GM12878 (cell line): Measurements from ENCODE around the gene IRF6. TPM values are rescaled to one million over a fixed set of nuclear protein-coding genes. Genes with fewer than 3 reads are reported as not detected.

ENCODE experiments used
- ATAC-seq: fragments of 200-7000 bp; cut with Tn5 transposase; 3 replicates; pipeline ENCODE4 v1.9.1; 2020; ENCODE audit warnings: mild to moderate bottlenecking, moderate library complexity
- BruUV-seq: library from RNA; stranded (reverse); fragments of 400-500 nt; replicated peaks from 2 replicates; lab custom pipeline; 2021; lab: Mats Ljungman, UMichigan
- CTCF ChIA-PET: fragments of 300-600 bp; sonication (Branson Sonifier 250); formaldehyde crosslinking; extraction: SDS; loops from one replicate; lab custom pipeline; 2021; ENCODE audit warnings: inconsistent platforms; lab: Yijun Ruan, JAX
- POLR2A ChIA-PET: fragments of 350-600 bp; formaldehyde crosslinking; extraction: SDS; loops from one replicate; lab custom pipeline; 2021; ENCODE audit warnings: inconsistent platforms; lab: Charles Lee
- RAD21 ChIA-PET: fragments of 300-600 bp; sonication (Branson Sonifier 250); formaldehyde crosslinking; loops from one replicate; lab custom pipeline; 2023; ENCODE audit warnings: antibody characterized with exemption; ENCODE audit not compliant: unreplicated experiment; lab: Charles Lee
- SMC1A ChIA-PET: fragments of 300-600 bp; sonication (Branson Sonifier 250); formaldehyde crosslinking; loops from one replicate; lab custom pipeline; 2023; ENCODE audit not compliant: unreplicated experiment, uncharacterized antibody; lab: Charles Lee
- DNase-seq: peaks from one replicate; pipeline ENCODE4 v3.0.0-alpha.2; 2011; ENCODE audit warnings: low read depth, low spot score
- FAIRE-seq: peaks from 3 replicates; lab custom pipeline; 2011; peaks lifted over from hg19 to GRCh38; lab: Jason Lieb, UNC
- H2AFZ ChIP-seq: 2 replicates; pipeline ENCODE4 v1.6.0; 2011; ENCODE audit warnings: low read depth, low read length, control low read depth; ENCODE audit not compliant: control insufficient read depth
- H3K27ac ChIP-seq: 2 replicates; pipeline ENCODE4 v1.5.1; 2011; ENCODE audit warnings: control low read depth; ENCODE audit not compliant: control insufficient read depth, insufficient read depth
- H3K27me3 ChIP-seq, 2 experiments: replicated peaks in 1 of 2; 2 replicates each; pipeline versions ENCODE4 v1.6.0 to v1.6.1; 2011; ENCODE audit warnings: low read length in 1 of 2; ENCODE audit not compliant: control insufficient read depth in 2 of 2, insufficient read depth in 2 of 2
- H3K36me3 ChIP-seq, 2 experiments: 2 replicates each; pipeline ENCODE4 v1.5.1; 2011; ENCODE audit warnings: low read length in 1 of 2; ENCODE audit not compliant: control insufficient read depth in 2 of 2, insufficient read depth in 2 of 2
- H3K4me1 ChIP-seq: 2 replicates; pipeline ENCODE4 v1.6.1; 2011; ENCODE audit warnings: mild to moderate bottlenecking, low read length, moderate library complexity, mixed read lengths; ENCODE audit not compliant: control insufficient read depth, insufficient read depth
- H3K4me2 ChIP-seq: 2 replicates; pipeline ENCODE4 v1.6.0; 2011; ENCODE audit warnings: control low read depth; ENCODE audit not compliant: control insufficient read depth, insufficient read depth
- H3K4me3 ChIP-seq: fragments of 200-600 bp; sonication (generic); 2 replicates; pipeline ENCODE4 v1.5.1; 2016
- H3K79me2 ChIP-seq: 2 replicates; pipeline ENCODE4 v1.6.0; 2011; ENCODE audit warnings: low read length; ENCODE audit not compliant: control insufficient read depth, insufficient read depth
- H3K9ac ChIP-seq: 2 replicates; pipeline ENCODE4 v1.8.0; 2011; ENCODE audit warnings: low read length, control low read depth, mixed read lengths; ENCODE audit not compliant: control insufficient read depth, insufficient read depth
- H3K9me3 ChIP-seq: replicated peaks from 3 replicates; pipeline ENCODE4 v1.5.1; 2011; ENCODE audit warnings: mild to moderate bottlenecking, low read length; ENCODE audit not compliant: control insufficient read depth, insufficient read depth
- H4K20me1 ChIP-seq: 2 replicates; pipeline ENCODE4 v1.6.0; 2011; ENCODE audit not compliant: control insufficient read depth, insufficient read depth
- MEF2A ChIP-seq: IDR thresholded peaks from 2 replicates; pipeline ENCODE4 v1.6.1; 2011; ENCODE audit warnings: low read depth, mild to moderate bottlenecking, low read length, moderate library complexity; ENCODE audit not compliant: insufficient read depth
- PML ChIP-seq: IDR thresholded peaks from 2 replicates; pipeline ENCODE4 v1.6.1; 2012; ENCODE audit warnings: low read length, inconsistent platforms
- POLR2AphosphoS5 ChIP-seq: IDR thresholded peaks from 2 replicates; pipeline ENCODE4 v1.6.1; 2011; ENCODE audit warnings: mild to moderate bottlenecking, low read length, inconsistent platforms
- RBBP5 ChIP-seq: fragments of 200-600 bp; sonication (generic); conservative IDR thresholded peaks from 2 replicates; pipeline ENCODE4 v1.6.1; 2016
- SUPT20H ChIP-seq: IDR thresholded peaks from 2 replicates; pipeline ENCODE4 v1.6.1; 2011; ENCODE audit warnings: low read depth, mild to moderate bottlenecking, low read length, moderate library complexity, borderline replicate concordance; ENCODE audit not compliant: control insufficient read depth
- ZNF384 ChIP-seq: IDR thresholded peaks from 2 replicates; pipeline ENCODE4 v1.6.1; 2012; ENCODE audit warnings: low read depth, mild to moderate bottlenecking, low read length, improper control_type of control experiment, borderline replicate concordance
- WGBS: methylation state at CpG from one replicate; pipeline ENCODE4 v1.1.6; 2016; ENCODE audit warnings: low lambda C conversion rate; ENCODE audit not compliant: insufficient replicate concordance, insufficient coverage; ENCODE audit errors: missing lambda C conversion rate; 5-methylcytosine and 5-hydroxymethylcytosine counted together
- in situ Hi-C: fragments of 300-500 bp; cut with MboI; formaldehyde crosslinking; loops from 9 replicates; pipeline ENCODE4 v1.14.3; 2018; ENCODE audit warnings: mixed read lengths
- intact Hi-C: fragments of 100-400 bp; cut with micrococcal nuclease; formaldehyde crosslinking; loops from one replicate; pipeline ENCODE4 v1.14.2; 2022; ENCODE audit not compliant: unreplicated experiment
- polyA plus RNA-seq, 11 experiments: library from polyadenylated mRNA; depleted of rRNA in 4 of 11; unstranded in 6 of 11; stranded (reverse) in 5 of 11; fragments of >200 nt; fragmentation: Nextera tagmentation in 4 of 11; fragmentation: Illumina TruSeq in 1 of 11; extraction: Ambion mirVana in 4 of 11; extraction: Trizol in 1 of 11; gene quantifications; 1 replicate in 1 of 11; 2 replicates in 10 of 11; pipeline versions ENCODE4 v1.2.1 to v1.2.3, GENCODE V29; 2011 to 2016; ENCODE audit warnings: inconsistent platforms in 2 of 11, missing spikeins in 2 of 11, low read depth in 1 of 11
- total RNA-seq, 4 experiments: library from RNA; depleted of rRNA in 3 of 4; stranded (reverse); fragments of >200 nt in 3 of 4; fragmentation: Illumina TruSeq in 1 of 4; extraction: Trizol in 1 of 4; gene quantifications; 2 replicates each; pipeline versions ENCODE4 v1.2.1 to v1.2.3, GENCODE V29; 2013 to 2021
- TF ChIP-seq, protein P1 (sequence below), 3 experiments: IDR thresholded peaks in 2 of 3; conservative IDR thresholded peaks in 1 of 3; 2 replicates each; pipeline ENCODE4 v1.5.1; 2011; ENCODE audit warnings: low read depth in 3 of 3, low read length in 3 of 3, mild to moderate bottlenecking in 3 of 3, control low read depth in 2 of 3, moderate library complexity in 2 of 3, inconsistent platforms in 1 of 3, mixed read lengths in 1 of 3; ENCODE audit not compliant: control insufficient read depth in 2 of 3, insufficient read depth in 1 of 3; ENCODE audit errors: extremely low read depth in 1 of 3

Gene IRF6
- total and polyA plus RNA-seq, 10 of the 15 experiments (the other 5 are each of a cell fraction or from before 2014, with no cell fraction given): 0.04 to 0.50 (median 0.09) TPM; not detected in 1

DNA sequence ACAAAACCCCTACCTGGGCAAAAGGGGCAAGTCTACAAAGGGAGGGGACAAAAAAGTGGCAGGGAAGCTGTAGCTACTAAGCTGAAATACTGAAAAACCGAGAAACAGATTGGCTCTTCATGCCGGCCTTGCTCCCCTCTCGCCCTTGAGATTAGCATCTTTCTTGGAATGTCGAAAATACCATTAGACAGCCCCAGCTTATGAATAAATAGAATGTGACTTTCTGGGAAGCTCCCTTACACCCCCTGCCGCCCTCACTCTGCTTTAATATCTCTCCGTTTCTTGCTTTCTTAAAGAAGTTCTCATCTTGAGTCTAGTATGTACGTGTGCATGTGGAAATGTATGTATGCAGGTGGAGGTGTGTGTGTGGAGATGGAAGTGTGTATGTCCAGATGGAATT is 36.0 kb downstream of the IRF6 start:
- ChIA-PET CTCF (interaction anchor here (1.0 to 5.8 kb wide), 9 partner anchors 9 to 200 kb away, joined by 3 to 117 read pairs (median 8); partner anchors contain the start of genes HSD11B1 and TRAF3IP3), RAD21 (interaction anchor here (0.7 to 5.4 kb wide), 12 partner anchors 10 to 167 kb away, joined by 3 to 188 read pairs (median 4); partner anchors contain the start of genes LAMB3, TRAF3IP3 and UTP25), SMC1A (interaction anchor here (0.9 to 5.6 kb wide), 9 partner anchors 14 to 204 kb away, joined by 3 to 282 read pairs (median 4); partner anchors contain the start of genes C1orf74 and TRAF3IP3), POLR2A (interaction anchor here (0.8 to 5.2 kb wide), 7 partner anchors 10 to 94 kb away, joined by 3 to 107 read pairs (median 5); partner anchors contain the start of genes C1orf74, G0S2 and TRAF3IP3)
- peaks cover 16% of the 10 kb centered on the region for H3K79me2 ChIP-seq
- peak overlapping the region; percentile 74 for H3K9ac ChIP-seq
- DNase-seq: no peak
- peaks cover 0 to 3% of the 10 kb centered on the region in 2 experiments; a peak in 2 of 4 replicates for H3K36me3 ChIP-seq
- H4K20me1 ChIP-seq: no peaks in the 10 kb centered on the region
- peaks cover 54% of the 10 kb centered on the region for H3K4me1 ChIP-seq
- 3% methylated on average over 7 of the region's 7 CpGs for WGBS
- H3K27ac ChIP-seq: peak overlapping the region; percentile 93
- peak overlapping the region; percentile 96 for H3K4me2 ChIP-seq
- no peak overlapping the region for H2AFZ ChIP-seq
- TF ChIP-seq, protein P1, sequence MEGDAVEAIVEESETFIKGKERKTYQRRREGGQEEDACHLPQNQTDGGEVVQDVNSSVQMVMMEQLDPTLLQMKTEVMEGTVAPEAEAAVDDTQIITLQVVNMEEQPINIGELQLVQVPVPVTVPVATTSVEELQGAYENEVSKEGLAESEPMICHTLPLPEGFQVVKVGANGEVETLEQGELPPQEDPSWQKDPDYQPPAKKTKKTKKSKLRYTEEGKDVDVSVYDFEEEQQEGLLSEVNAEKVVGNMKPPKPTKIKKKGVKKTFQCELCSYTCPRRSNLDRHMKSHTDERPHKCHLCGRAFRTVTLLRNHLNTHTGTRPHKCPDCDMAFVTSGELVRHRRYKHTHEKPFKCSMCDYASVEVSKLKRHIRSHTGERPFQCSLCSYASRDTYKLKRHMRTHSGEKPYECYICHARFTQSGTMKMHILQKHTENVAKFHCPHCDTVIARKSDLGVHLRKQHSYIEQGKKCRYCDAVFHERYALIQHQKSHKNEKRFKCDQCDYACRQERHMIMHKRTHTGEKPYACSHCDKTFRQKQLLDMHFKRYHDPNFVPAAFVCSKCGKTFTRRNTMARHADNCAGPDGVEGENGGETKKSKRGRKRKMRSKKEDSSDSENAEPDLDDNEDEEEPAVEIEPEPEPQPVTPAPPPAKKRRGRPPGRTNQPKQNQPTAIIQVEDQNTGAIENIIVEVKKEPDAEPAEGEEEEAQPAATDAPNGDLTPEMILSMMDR (IDR thresholded peaks at IDR 0.05 in 2 of 3, conservative IDR thresholded peaks at IDR 0.05 in 1 of 3; ENCODE audit: control insufficient read depth in 2 of 3, extremely low read depth in 1 of 3, insufficient read depth in 1 of 3, low read depth in 3 of 3, low read length in 3 of 3): 0 out of 6 replicates have a peak, but pooled peaks of 1 of the 3 experiments have one; percentile 5
- no peak for TF ChIP-seq SUPT20H
- TF ChIP-seq MEF2A: no peak
- TF ChIP-seq PML: no peak
- TF ChIP-seq ZNF384: no peak
- TF ChIP-seq POLR2AphosphoS5: 0 out of 2 replicates have a peak, but pooled peaks have one; percentile 10
- no peak for TF ChIP-seq RBBP5
- no peak for ATAC-seq
- no peaks in the 10 kb centered on the region for H3K9me3 ChIP-seq
- intact Hi-C loops: loop anchor here (1.0 kb wide), 1 partner anchor 14 kb away; the partner anchor contains the start of gene TRAF3IP3
- H3K27me3 ChIP-seq: no peaks in the 10 kb centered on the region
- H3K4me3 ChIP-seq: peak overlapping the region; percentile 72
- no peak for FAIRE-seq
- in situ Hi-C loops: no loop called here
- BruUV-seq: no TSS peak
